NCI-H187 treated with DMSO at 0.1 percent for 48 hours (cell line): ENCODE measurements around the gene SOBP.

ENCODE experiments used
- DNase-seq: peaks from one replicate; lab custom pipeline; 2025; lab: John Stamatoyannopoulos, UW

The SOBP gene

GRCh38 chr6:107689951-107690642 is 200.2 kb downstream of the SOBP start:
- DNase-seq, result no peak

GRCh38 chr6:107690643-107691061 is 200.7 kb downstream of the SOBP start:
- DNase-seq, result no peak

- DNase-seq, result peak; percentile 78
Observed at GRCh38 chr6:107691062-107691751, 201.3 kb downstream of the SOBP start.

GRCh38 chr6:107692351-107692750 is 202.4 kb downstream of the SOBP start:
- DNase-seq, result no peak

GRCh38 chr6:107695061-107695720 is 205.3 kb downstream of the SOBP start:
- no peak for DNase-seq

GRCh38 chr6:107697682-107698081 is 207.8 kb downstream of the SOBP start:
- no peak for DNase-seq

GRCh38 chr6:107698146-107698545 is 208.2 kb downstream of the SOBP start:
- no peak for DNase-seq

- no peak for DNase-seq
Observed at GRCh38 chr6:107699254-107699653, 209.3 kb downstream of the SOBP start.

GRCh38 chr6:107699697-107700325 is 209.9 kb downstream of the SOBP start:
- DNase-seq, result no peak

GRCh38 chr6:107703606-107704005 is 213.7 kb downstream of the SOBP start:
- no peak for DNase-seq

- no peak for DNase-seq
Observed at GRCh38 chr6:107704347-107705013, 214.6 kb downstream of the SOBP start.

GRCh38 chr6:107706516-107707115 is 216.7 kb downstream of the SOBP start:
- no peak for DNase-seq

GRCh38 chr6:107707346-107708275 is 217.7 kb downstream of the SOBP start:
- no peak for DNase-seq

- no peak for DNase-seq
Observed at GRCh38 chr6:107708435-107708834, 218.5 kb downstream of the SOBP start.

GRCh38 chr6:107709341-107709740 is 219.4 kb downstream of the SOBP start:
- DNase-seq, result no peak
